HG03520 (cell line): ENCODE data around the gene MTR.
"Not testable (repeated sequence)": the region's sequence is repeated elsewhere in the genome, so short reads cannot be mapped to it uniquely, and the experiment has no call there.

Source experiments
- ATAC-seq: cut with Tn5 transposase; IDR thresholded peaks from one replicate; pipeline ENCODE4 v1.9.1; 2021; ENCODE audit warnings: mild to moderate bottlenecking, moderate library complexity; ENCODE audit not compliant: unreplicated experiment

MTR gene

DNA sequence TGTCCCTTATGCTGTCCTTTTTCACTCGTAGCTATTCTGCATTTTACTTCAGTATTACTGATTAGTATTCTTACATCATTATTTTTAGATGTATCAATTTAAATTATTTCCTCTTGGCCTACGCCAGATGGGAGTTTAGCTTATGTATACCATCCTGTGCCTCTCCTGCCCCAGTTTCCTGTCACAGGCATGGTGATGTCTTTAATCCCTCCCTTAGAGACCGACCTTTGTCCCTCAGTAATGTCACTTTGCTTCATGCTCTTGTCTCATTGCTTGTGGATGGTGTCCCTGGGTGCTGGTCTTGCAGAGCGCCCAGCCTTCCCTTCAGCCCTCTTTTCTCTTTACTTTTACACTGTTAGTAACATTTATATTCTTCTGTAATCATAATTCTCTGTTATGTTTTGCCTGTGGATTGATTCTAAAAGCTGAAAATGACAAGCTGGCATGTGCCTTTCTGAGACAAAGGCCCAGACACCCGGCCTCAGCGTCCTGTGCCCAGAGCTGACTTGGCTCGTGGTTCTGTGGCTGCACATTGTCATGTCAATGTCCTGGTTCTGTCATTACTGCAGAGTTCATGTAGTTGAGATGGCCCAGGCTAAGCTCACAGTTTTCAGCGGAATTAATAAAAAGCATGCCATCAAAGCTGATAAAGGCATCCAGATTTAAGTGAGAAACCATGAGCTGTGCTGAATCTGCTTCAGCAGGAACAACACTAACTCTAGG is 100.7 kb downstream of the MTR start:
- ATAC-seq, result no peak

DNA sequence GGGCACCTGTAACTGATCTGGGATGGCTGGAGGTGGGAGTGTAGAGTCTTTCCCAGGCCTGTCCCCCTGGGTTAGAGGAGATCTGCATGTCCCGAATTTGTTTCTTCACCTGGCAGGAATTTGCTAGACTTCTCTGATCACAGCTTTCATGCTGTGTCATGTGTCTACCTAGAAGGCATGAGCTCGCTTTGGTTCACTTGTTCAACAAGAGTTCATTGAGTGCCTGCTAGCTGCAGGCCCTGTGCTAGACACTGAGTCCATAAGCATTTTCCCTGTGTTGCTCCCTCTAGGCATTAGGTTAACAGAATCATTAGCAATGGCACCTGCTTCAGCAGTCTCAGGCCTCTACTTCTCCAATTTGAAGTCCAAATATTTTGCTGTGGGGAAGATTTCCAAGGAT is 101.6 kb downstream of the MTR start:
- ATAC-seq, result no peak

- ATAC-seq, result no peak
These were observed 110.0 kb downstream of the MTR start for GRCh38 chr1:236904892-236905741.

- no peak for ATAC-seq
These were observed 112.1 kb downstream of the MTR start for GRCh38 chr1:236907205-236907604.

GRCh38 chr1:236908669-236909068 is 113.6 kb downstream of the MTR start:
- ATAC-seq, result no peak

DNA sequence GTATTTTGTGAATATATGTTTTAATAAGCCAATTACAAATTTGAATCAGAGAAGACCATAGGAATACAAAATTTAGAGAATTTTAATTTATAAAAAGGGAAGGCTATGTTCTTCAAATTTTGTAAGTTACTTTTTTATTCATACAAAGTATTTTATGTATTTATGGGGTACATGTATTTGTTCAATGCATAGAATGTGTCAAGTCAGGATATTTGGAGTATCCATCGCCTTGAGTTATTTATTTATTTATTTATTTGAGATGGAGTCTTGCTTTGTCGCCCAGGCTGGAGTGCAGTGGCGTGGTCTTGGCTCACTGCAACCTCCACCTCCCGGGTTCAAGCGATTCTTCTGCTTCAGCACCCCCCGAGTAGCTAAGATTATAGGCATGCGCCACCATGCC is 116.0 kb downstream of the MTR start:
- ATAC-seq, result not testable (repeated sequence)

DNA sequence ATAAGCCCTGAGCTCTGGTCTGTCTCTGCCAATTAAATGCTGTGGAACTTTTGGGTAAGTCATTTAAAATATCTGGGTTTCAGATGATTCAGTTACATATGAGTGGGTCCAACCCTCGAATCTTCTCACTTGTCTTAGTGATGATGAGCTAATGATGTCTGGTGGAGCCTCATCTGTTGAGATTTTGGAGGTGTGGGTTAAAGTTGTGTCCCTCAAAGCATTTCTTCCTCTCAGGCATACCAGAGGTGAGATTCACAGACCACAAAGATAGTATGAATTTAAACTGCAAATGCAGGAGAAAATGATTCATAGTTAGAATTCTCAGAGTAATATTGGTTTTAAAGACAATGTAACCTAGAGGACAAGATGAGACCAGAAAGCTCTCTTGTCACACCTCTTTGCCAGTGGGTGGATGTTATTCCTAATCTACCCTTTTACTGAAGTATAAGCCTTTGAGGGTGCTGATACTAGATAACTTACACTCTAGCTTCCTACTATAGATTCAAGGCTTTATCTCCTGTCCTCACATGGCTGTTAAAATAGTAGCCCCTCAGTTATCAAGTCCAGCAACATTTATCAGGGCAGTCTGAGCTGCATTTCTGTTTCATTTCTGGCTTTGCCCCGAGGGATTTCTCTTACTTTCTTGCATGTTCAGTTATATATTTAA is 118.4 kb downstream of the MTR start:
- ATAC-seq, result no peak

GRCh38 chr1:236914375-236914774 is 119.3 kb downstream of the MTR start:
- ATAC-seq, result no peak

- no peak for ATAC-seq
These were observed 121.2 kb downstream of the MTR start for GRCh38 chr1:236916131-236916800.

- ATAC-seq, result no peak
These were observed 122.4 kb downstream of the MTR start for GRCh38 chr1:236917448-236917847.

DNA sequence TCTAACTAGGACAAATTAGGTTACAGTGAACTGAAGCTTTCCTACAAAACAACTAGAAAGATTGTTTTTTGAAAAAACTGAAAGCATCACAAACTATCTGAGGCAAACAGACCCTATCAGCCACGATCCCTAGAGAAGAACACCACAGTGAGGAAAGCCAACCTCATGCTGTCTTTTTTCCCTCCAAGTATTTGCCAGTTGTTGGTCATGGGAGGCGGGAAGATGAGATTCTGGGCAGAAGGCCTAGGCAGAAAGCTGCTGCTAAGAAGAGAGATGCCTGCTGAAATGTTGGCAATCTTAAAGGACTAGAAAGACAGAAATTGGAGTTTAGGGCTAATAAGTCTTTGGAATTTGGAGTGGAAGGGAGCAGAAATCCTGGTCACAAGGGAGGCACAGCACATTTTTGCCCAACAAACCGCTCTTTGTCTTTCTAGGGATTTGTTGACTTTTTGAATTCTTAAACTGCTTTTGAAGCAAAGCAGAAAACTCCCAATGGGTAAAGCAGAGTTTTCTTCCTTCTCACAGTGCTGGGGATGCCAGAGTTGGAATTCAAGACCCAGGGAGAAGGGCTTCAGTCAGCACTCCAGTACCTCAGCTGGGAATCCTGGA is 125.3 kb downstream of the MTR start:
- ATAC-seq, result no peak

GRCh38 chr1:236921610-236922009 is 126.5 kb downstream of the MTR start:
- ATAC-seq, result no peak

- ATAC-seq, result no peak
These were observed 127.1 kb downstream of the MTR start for GRCh38 chr1:236922190-236922589.

DNA sequence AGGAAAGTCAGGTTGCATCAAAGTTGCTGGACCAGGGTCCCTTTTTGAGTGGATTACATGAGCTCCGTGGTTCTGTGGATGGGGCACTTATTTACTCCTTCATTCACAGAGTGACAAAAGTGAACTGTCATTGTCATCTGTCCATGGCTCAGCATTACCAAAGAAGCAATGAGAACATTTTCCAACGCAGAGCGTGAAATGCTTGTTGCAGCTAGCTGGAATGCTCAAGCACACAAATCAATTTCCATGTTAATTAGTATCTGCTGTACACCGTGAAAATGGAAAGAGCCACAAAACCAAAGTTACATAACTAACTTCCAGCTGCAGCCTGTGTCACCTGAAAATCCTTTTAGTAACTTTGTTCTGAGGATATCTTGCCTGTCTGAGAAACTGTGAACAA is 130.3 kb downstream of the MTR start:
- no peak for ATAC-seq

DNA sequence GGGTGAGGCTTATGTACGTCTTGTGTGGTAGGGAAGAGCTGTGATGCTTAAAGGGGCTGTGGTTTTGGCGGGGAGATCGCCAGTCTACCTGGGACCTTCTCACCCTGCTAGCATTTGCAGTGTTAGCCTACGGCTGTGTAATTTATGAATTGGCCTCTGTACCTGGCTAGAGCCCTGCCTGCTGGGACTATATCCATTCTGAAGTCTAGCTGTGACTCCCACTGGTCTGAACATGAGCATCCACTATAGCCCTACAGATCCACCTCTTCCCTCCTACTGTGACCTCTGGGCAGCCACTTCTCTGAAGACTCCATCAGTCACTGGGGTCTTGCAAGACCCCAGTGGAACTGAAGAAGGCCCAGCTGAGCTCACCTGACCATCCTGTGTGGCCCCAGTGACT is 135.4 kb downstream of the MTR start:
- ATAC-seq, result no peak

DNA sequence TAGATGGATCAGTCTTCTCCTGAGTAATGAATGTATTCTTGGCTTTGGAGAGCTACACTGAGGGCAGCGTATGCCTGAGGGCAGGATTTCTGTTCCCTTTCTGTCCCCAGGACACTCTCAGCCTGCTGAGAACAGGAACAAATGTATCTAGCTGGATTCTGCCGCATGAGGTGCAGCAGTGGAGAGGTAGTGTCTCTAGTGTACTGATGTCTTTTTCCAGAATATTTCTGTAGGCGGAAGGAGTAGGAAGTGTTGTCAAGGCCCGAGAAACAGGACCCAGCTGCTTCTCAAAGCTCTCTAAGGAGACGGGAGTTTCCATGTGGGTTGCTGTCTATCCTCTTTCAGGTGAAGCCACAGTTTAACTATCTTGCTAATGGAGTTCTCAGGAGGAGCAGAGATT is 143.7 kb downstream of the MTR start:
- ATAC-seq, result no peak

DNA sequence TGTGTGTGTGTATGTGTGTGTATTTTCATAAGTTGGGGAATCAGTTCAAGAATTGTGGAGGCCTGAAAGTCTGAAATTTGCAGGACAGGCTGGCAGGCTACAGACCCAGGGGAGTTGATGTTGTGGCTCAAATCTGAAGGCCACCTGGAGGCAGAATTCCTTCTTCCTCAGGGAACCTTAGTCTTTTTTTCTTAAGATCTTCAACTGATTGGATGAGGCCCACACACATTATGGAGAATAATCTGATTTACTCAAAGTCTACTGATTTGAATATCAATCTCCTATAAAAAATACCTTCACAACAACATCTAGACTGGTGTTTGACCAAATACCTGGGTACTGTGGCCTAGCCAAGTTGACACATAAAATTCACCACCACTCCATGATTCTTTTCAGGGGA is 147.3 kb downstream of the MTR start:
- no peak for ATAC-seq

GRCh38 chr1:236944556-236944955 is 149.5 kb downstream of the MTR start:
- ATAC-seq, result no peak

DNA sequence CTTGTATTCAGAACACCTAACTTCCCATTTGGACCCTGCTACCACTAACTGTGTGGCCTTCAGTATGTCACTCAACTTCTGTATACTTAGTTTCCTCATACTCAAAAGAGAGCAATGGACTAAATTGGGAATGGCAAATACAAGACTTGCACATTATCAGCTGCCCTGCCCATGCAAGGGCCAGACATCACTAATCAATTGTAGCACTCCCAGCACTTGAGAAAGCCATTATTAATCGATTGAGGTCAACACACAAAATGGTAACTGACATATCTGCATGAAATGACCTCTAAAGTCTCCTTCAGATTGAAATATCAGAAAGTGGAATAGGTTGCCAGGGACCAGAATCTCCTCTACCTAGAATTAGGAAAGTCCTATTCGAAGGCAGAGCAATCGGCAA is 149.9 kb downstream of the MTR start:
- no peak for ATAC-seq

DNA sequence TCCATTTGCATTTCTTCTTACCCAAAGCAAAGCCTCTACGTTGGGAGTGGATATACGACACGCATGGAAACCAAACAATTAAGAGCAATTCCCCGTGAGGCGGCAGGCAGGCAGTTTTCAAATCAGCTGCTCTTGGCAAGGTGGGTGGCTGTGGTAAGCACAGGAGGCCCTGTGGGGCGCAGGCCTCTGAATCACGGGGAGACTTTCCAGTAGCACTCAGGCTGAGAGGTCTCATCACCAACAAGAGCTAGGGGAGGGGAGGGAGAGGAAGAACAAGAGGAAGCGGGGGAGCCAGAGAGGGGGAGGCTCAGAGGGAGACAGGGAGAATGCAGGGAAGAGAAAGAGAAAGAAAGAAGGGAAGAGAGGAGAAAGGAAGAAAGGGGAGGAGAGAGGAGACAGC is 152.7 kb downstream of the MTR start:
- ATAC-seq, result no peak

DNA sequence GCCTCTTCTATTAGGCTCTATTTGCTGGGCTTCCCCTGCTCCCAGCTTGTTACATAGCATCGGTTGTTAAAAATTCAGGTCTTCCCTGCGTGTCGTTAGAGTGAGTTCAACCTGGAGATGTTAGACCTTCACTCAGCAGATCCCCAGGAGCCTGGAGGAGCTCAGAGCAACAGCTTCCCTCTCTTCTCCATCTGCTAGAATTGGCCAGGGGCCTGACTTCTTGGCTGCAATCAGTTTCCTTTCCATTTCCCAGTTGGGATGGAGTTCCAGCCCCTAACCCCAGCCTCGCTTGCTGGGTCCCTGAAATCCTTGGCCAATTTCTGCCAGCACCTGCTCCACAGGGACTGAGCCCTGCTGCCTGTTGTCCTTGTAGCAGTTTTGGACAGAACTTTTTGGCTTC is 153.3 kb downstream of the MTR start:
- no peak for ATAC-seq
